Glutamatergic neuron (in vitro differentiated cells): ENCODE results near the gene CHCHD1. TPM values are rescaled to one million over a fixed set of nuclear protein-coding genes. Genes with fewer than 3 reads are reported as not detected.

Experiments used
- DNase-seq: peaks from one replicate; pipeline ENCODE4 v3.0.0; 2022
- H3K27ac Mint-ChIP-seq: one replicate; pipeline ENCODE4 v1.8.0; 2020; ENCODE audit warnings: mild to moderate bottlenecking, mixed read lengths, inconsistent platforms; ENCODE audit not compliant: unreplicated experiment
- H3K27me3 Mint-ChIP-seq: one replicate; pipeline ENCODE4 v1.8.0; 2020; ENCODE audit warnings: mild to moderate bottlenecking, moderate library complexity, mixed read lengths, inconsistent platforms; ENCODE audit not compliant: unreplicated experiment
- H3K36me3 Mint-ChIP-seq: one replicate; pipeline ENCODE4 v1.8.0; 2020; ENCODE audit warnings: mild to moderate bottlenecking, mixed read lengths, inconsistent platforms; ENCODE audit not compliant: unreplicated experiment
- H3K4me1 Mint-ChIP-seq: one replicate; pipeline ENCODE4 v1.8.0; 2020; ENCODE audit warnings: mild to moderate bottlenecking, low read depth, mixed read lengths, inconsistent platforms; ENCODE audit not compliant: unreplicated experiment
- H3K4me3 Mint-ChIP-seq: one replicate; pipeline ENCODE4 v1.8.0; 2020; ENCODE audit warnings: mild to moderate bottlenecking, mixed read lengths, inconsistent platforms; ENCODE audit not compliant: unreplicated experiment
- H3K9me3 Mint-ChIP-seq: one replicate; pipeline ENCODE4 v1.8.0; 2020; ENCODE audit warnings: mild to moderate bottlenecking, moderate library complexity, mixed read lengths, inconsistent platforms; ENCODE audit not compliant: unreplicated experiment
- CTCF ChIP-seq: fragments of 200-600 bp; sonication (generic); IDR thresholded peaks from one replicate; pipeline ENCODE4 v1.5.0; 2021; ENCODE audit not compliant: partially characterized antibody, unreplicated experiment
- total RNA-seq: library from RNA; stranded (reverse); fragmentation: NEBNext Ultra II Directional; extraction: Animal tissue kit (Norgen Biotek cat#: 25700); gene quantifications from one replicate; pipeline ENCODE4 v1.2.1, GENCODE V29; 2021; ENCODE audit not compliant: unreplicated experiment

The CHCHD1 gene
- total RNA-seq, 1 donor from 2014 or later = 30.9 TPM

DNA sequence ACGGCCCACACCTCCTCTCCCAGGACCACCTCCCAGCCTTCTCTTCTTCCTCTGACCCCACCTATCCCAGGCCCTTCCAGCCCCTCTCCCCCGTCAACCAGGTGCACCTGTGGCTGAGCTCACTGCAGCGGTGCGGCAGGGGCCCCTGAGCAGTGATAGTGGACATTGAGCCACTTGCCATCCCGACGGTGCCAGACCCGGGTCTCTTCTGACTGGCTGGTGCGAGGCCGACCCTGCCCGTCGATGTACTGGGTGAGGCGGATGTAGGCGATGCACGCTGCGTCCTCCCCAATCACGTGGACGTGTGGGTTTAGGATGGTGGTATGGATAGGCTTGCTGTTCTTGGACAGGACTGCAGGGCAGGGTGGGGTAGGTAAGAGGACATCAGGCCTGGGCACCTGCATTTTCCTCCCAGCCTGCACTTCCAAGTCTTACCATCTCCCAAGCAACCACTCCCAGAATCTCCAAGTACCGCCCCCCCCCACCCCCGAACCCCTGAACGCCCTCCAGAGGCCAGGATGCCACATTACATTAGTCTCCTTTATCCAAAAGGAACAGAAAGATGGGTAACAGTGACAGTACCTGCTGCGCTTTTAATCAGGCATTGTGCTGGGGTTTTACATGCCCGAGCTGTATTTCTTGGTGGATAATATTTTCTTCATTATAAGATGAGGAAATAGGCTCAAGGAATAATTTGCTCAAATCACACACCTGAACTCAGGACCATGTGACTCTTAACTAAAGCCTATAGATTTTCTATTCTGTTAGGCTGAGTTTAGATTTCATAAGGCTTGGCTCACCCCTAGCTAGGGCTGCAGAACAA lies 33.3 kb downstream of the CHCHD1 start:
- Mint-ChIP-seq H3K4me1 (peaks cover 9% of the 10 kb centered on the region), H3K27me3 (peaks cover 6% of the 10 kb centered on the region), H3K4me3 (peak overlapping the region; percentile 30), H3K36me3 (no peaks in the 10 kb centered on the region), H3K27ac (no peak overlapping the region), H3K9me3 (peaks cover 10% of the 10 kb centered on the region)
- peak; percentile 49 for TF ChIP-seq CTCF
- no peak for DNase-seq

- TF ChIP-seq CTCF = no peak
- Mint-ChIP-seq H3K27me3 (peaks cover 2% of the 10 kb centered on the region), H3K27ac (no peak overlapping the region), H3K36me3 (no peaks in the 10 kb centered on the region), H3K9me3 (peaks cover 6% of the 10 kb centered on the region), H3K4me1 (peaks cover 10% of the 10 kb centered on the region), H3K4me3 (no peak overlapping the region)
- DNase-seq = no peak
Observed at GRCh38 chr10:73815719-73816030, 33.8 kb downstream of the CHCHD1 start.

- DNase-seq = no peak
- peaks cover 10% of the 10 kb centered on the region for H3K4me1 Mint-ChIP-seq
- no peaks in the 10 kb centered on the region for H3K36me3 Mint-ChIP-seq
- no peak for TF ChIP-seq CTCF
- peaks cover 2% of the 10 kb centered on the region for H3K27me3 Mint-ChIP-seq
- H3K27ac Mint-ChIP-seq = no peak overlapping the region
- no peak overlapping the region for H3K4me3 Mint-ChIP-seq
- H3K9me3 Mint-ChIP-seq = peaks cover 5% of the 10 kb centered on the region
Observed at GRCh38 chr10:73816917-73817729, 35.3 kb downstream of the CHCHD1 start.

- peaks cover 9% of the 10 kb centered on the region for H3K4me1 Mint-ChIP-seq
- no peak for TF ChIP-seq CTCF
- H3K27me3 Mint-ChIP-seq = peaks cover 3% of the 10 kb centered on the region
- no peaks in the 10 kb centered on the region for H3K36me3 Mint-ChIP-seq
- H3K9me3 Mint-ChIP-seq = no peaks in the 10 kb centered on the region
- H3K27ac Mint-ChIP-seq = no peak overlapping the region
- no peak overlapping the region for H3K4me3 Mint-ChIP-seq
- no peak for DNase-seq
Observed at GRCh38 chr10:73817826-73818225, 36.0 kb downstream of the CHCHD1 start.

GRCh38 chr10:73818402-73818801 lies 36.6 kb downstream of the CHCHD1 start:
- H3K9me3 Mint-ChIP-seq = no peaks in the 10 kb centered on the region
- H3K36me3 Mint-ChIP-seq = no peaks in the 10 kb centered on the region
- no peak for DNase-seq
- peaks cover 3% of the 10 kb centered on the region for H3K27me3 Mint-ChIP-seq
- H3K27ac Mint-ChIP-seq = no peak overlapping the region
- no peak for TF ChIP-seq CTCF
- no peak overlapping the region for H3K4me3 Mint-ChIP-seq
- peaks cover 9% of the 10 kb centered on the region for H3K4me1 Mint-ChIP-seq
